HUES48 (cell line): ENCODE data around the gene ZNF800.

Experiments
- H3K27ac ChIP-seq: one replicate; pipeline ENCODE4 v1.7.0; 2013; ENCODE audit warnings: low read depth, low read length, inconsistent platforms
- H3K27me3 ChIP-seq: 2 replicates; pipeline ENCODE4 v1.6.1; 2013; ENCODE audit warnings: mild to moderate bottlenecking, low read length; ENCODE audit not compliant: control insufficient read depth, insufficient read depth
- H3K36me3 ChIP-seq: 2 replicates; pipeline ENCODE4 v1.6.1; 2013; ENCODE audit warnings: low read length; ENCODE audit not compliant: control insufficient read depth, insufficient read depth
- H3K4me1 ChIP-seq: 2 replicates; pipeline ENCODE4 v1.6.1; 2013; ENCODE audit warnings: mild to moderate bottlenecking, low read length; ENCODE audit not compliant: control insufficient read depth, insufficient read depth
- H3K4me3 ChIP-seq: 2 replicates; pipeline ENCODE4 v1.5.1; 2013; ENCODE audit warnings: mild to moderate bottlenecking, low read depth, low read length
- H3K9ac ChIP-seq: 2 replicates; pipeline ENCODE4 v1.6.1; 2013; ENCODE audit warnings: mild to moderate bottlenecking, low read depth, low read length, moderate library complexity
- H3K9me3 ChIP-seq: 2 replicates; pipeline ENCODE4 v1.6.1; 2013; ENCODE audit warnings: low read length; ENCODE audit not compliant: control insufficient read depth, insufficient read depth

The ZNF800 gene

GRCh38 chr7:127390817-127391590 is 1.5 kb downstream of the ZNF800 start:
- Histone ChIP-seq H3K36me3 (0 out of 2 replicates have a peak, but pooled peaks cover 3% of the 10 kb centered on the region), H3K4me3 (peak overlapping the region; percentile 93), H3K9ac (no peak overlapping the region), H3K9me3 (no peaks in the 10 kb centered on the region), H3K4me1 (peaks cover 8% of the 10 kb centered on the region), H3K27me3 (peaks cover 48% of the 10 kb centered on the region), H3K27ac (no peak overlapping the region)

- Histone ChIP-seq H3K9ac (no peak overlapping the region), H3K4me1 (peaks cover 8% of the 10 kb centered on the region), H3K9me3 (no peaks in the 10 kb centered on the region), H3K27me3 (peaks cover 41% of the 10 kb centered on the region), H3K36me3 (0 out of 2 replicates have a peak, but pooled peaks cover 3% of the 10 kb centered on the region), H3K27ac (no peak overlapping the region), H3K4me3 (no peak overlapping the region)
Observed at GRCh38 chr7:127390186-127390816, 2.2 kb downstream of the ZNF800 start.

- H3K4me1 ChIP-seq: peaks cover 8% of the 10 kb centered on the region
- H3K36me3 ChIP-seq: 0 out of 2 replicates have a peak, but pooled peaks cover 3% of the 10 kb centered on the region
- H3K9ac ChIP-seq: no peak overlapping the region
- H3K9me3 ChIP-seq: no peaks in the 10 kb centered on the region
- H3K4me3 ChIP-seq: no peak overlapping the region
- peaks cover 31% of the 10 kb centered on the region for H3K27me3 ChIP-seq
- no peak overlapping the region for H3K27ac ChIP-seq
Observed at GRCh38 chr7:127389321-127389720, 3.2 kb downstream of the ZNF800 start.

GRCh38 chr7:127387974-127388373 is 4.5 kb downstream of the ZNF800 start:
- Histone ChIP-seq H3K4me1 (peaks cover 10% of the 10 kb centered on the region; the same call in 1 of the 2 replicates), H3K4me3 (no peak overlapping the region), H3K36me3 (0 out of 2 replicates have a peak, but pooled peaks cover 3% of the 10 kb centered on the region), H3K27me3 (peaks cover 18% of the 10 kb centered on the region), H3K9me3 (no peaks in the 10 kb centered on the region), H3K9ac (no peak overlapping the region), H3K27ac (no peak overlapping the region)

- H3K36me3 ChIP-seq: no peaks in the 10 kb centered on the region
- H3K27ac ChIP-seq: no peak overlapping the region
- H3K9me3 ChIP-seq: no peaks in the 10 kb centered on the region
- no peaks in the 10 kb centered on the region for H3K27me3 ChIP-seq
- H3K4me3 ChIP-seq: no peak overlapping the region
- H3K4me1 ChIP-seq: peaks cover 11% of the 10 kb centered on the region; the same call in 1 of the 2 replicates
- H3K9ac ChIP-seq: no peak overlapping the region
Observed at GRCh38 chr7:127383123-127383835, 9.2 kb downstream of the ZNF800 start.

GRCh38 chr7:127382301-127383085 is 10.0 kb downstream of the ZNF800 start:
- Histone ChIP-seq H3K27ac (no peak overlapping the region), H3K9ac (no peak overlapping the region), H3K9me3 (no peaks in the 10 kb centered on the region), H3K27me3 (no peaks in the 10 kb centered on the region), H3K36me3 (no peaks in the 10 kb centered on the region), H3K4me1 (peaks cover 11% of the 10 kb centered on the region; the same call in 1 of the 2 replicates), H3K4me3 (no peak overlapping the region)

- H3K9me3 ChIP-seq: no peaks in the 10 kb centered on the region
- H3K36me3 ChIP-seq: no peaks in the 10 kb centered on the region
- H3K9ac ChIP-seq: no peak overlapping the region
- peaks cover 11% of the 10 kb centered on the region; the same call in 1 of the 2 replicates for H3K4me1 ChIP-seq
- no peak overlapping the region for H3K27ac ChIP-seq
- no peaks in the 10 kb centered on the region for H3K27me3 ChIP-seq
- H3K4me3 ChIP-seq: no peak overlapping the region
Observed at GRCh38 chr7:127380479-127380878, 12.0 kb downstream of the ZNF800 start.

- Histone ChIP-seq H3K4me1 (peaks cover 11% of the 10 kb centered on the region; the same call in 1 of the 2 replicates), H3K36me3 (no peaks in the 10 kb centered on the region), H3K9me3 (no peaks in the 10 kb centered on the region), H3K9ac (no peak overlapping the region), H3K4me3 (no peak overlapping the region), H3K27ac (no peak overlapping the region), H3K27me3 (no peaks in the 10 kb centered on the region)
Observed at GRCh38 chr7:127379642-127380041, 12.9 kb downstream of the ZNF800 start.

GRCh38 chr7:127378537-127378936 is 14.0 kb downstream of the ZNF800 start:
- Histone ChIP-seq H3K36me3 (no peaks in the 10 kb centered on the region), H3K9me3 (no peaks in the 10 kb centered on the region)

GRCh38 chr7:127377425-127377824 is 15.1 kb downstream of the ZNF800 start:
- H3K4me1 ChIP-seq: no peaks in the 10 kb centered on the region
- no peaks in the 10 kb centered on the region for H3K27me3 ChIP-seq
- H3K9me3 ChIP-seq: no peaks in the 10 kb centered on the region
- no peak overlapping the region for H3K9ac ChIP-seq
- 0 out of 2 replicates have a peak, but pooled peaks cover 6% of the 10 kb centered on the region for H3K36me3 ChIP-seq
- no peak overlapping the region for H3K4me3 ChIP-seq
- H3K27ac ChIP-seq: no peak overlapping the region

More at GRCh38 chr7:127378537-127378936, 14.0 kb downstream of the ZNF800 start:
- Histone ChIP-seq H3K4me3 (no peak overlapping the region), H3K9ac (no peak overlapping the region), H3K4me1 (peaks cover 6% of the 10 kb centered on the region; the same call in 1 of the 2 replicates), H3K27ac (no peak overlapping the region), H3K27me3 (no peaks in the 10 kb centered on the region)
